ENCODE data around the gene ADCY3.
"Not testable (repeated sequence)": the region's sequence is repeated elsewhere in the genome, so short reads cannot be mapped to it uniquely, and the experiment has no call there.

ADCY3 gene

DNA sequence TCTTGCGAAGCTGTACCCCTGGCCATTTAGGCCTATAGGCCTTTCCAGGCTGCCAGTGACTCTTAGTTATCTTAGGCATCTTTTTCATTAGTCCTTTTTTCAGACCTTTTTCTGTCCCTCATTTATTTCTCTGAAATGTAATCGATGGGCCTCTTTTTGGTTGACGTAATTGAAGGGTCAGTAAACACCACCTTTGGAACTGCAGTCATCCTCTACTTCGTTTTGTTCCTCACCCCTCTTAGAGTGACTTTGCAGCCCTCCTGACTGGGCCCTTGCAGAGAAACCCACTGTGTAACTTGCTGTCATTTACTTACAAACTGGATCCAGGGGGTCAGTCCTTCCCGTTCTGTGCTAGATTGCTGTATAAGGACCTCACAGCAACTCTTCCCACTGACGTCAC is 103.6 kb downstream of the ADCY3 start:
- Histone ChIP-seq H3K4me3 (ENCODE audit: low read depth, low read length) (no peak overlapping the region), H3K27me3 (ENCODE audit: insufficient read depth, low read depth, severe bottlenecking) (no peaks in the 10 kb centered on the region), H3K9me3 (ENCODE audit: severe bottlenecking) (no peaks in the 10 kb centered on the region), H3K27ac (no peak overlapping the region), H3K36me3 (peaks cover 85% of the 10 kb centered on the region)
- TF ChIP-seq, protein P1, sequence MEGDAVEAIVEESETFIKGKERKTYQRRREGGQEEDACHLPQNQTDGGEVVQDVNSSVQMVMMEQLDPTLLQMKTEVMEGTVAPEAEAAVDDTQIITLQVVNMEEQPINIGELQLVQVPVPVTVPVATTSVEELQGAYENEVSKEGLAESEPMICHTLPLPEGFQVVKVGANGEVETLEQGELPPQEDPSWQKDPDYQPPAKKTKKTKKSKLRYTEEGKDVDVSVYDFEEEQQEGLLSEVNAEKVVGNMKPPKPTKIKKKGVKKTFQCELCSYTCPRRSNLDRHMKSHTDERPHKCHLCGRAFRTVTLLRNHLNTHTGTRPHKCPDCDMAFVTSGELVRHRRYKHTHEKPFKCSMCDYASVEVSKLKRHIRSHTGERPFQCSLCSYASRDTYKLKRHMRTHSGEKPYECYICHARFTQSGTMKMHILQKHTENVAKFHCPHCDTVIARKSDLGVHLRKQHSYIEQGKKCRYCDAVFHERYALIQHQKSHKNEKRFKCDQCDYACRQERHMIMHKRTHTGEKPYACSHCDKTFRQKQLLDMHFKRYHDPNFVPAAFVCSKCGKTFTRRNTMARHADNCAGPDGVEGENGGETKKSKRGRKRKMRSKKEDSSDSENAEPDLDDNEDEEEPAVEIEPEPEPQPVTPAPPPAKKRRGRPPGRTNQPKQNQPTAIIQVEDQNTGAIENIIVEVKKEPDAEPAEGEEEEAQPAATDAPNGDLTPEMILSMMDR (IDR thresholded peaks at IDR 0.05; ENCODE audit: low read depth, low read length), result no peak
- no peak for DNase-seq

DNA sequence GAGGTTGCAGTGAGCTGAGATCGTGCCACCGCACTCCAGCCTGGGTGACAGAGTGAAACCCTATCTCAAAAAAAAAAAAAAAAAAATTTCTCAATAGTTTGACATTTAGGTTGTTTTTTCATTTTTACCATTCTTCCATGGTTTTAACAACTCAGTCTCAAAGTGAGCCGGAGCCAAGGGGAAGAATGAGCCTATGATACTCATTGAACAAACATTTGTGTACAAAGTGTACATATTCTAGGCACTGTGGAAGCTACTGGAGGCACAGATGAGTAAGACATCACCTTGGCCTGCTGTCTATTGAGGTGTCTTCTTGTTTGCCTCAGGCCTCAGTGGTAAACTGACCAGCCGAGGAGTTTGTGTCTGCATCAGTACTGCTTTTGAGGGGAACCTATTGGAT is 104.9 kb downstream of the ADCY3 start:
- Histone ChIP-seq H3K4me3 (ENCODE audit: low read depth, low read length) (no peak overlapping the region), H3K9me3 (ENCODE audit: severe bottlenecking) (no peaks in the 10 kb centered on the region), H3K27ac (no peak overlapping the region), H3K27me3 (ENCODE audit: insufficient read depth, low read depth, severe bottlenecking) (no peaks in the 10 kb centered on the region), H3K36me3 (peaks cover 75% of the 10 kb centered on the region)
- TF ChIP-seq, protein P1 (IDR thresholded peaks at IDR 0.05; ENCODE audit: low read depth, low read length), result no peak
- no peak for DNase-seq

DNA sequence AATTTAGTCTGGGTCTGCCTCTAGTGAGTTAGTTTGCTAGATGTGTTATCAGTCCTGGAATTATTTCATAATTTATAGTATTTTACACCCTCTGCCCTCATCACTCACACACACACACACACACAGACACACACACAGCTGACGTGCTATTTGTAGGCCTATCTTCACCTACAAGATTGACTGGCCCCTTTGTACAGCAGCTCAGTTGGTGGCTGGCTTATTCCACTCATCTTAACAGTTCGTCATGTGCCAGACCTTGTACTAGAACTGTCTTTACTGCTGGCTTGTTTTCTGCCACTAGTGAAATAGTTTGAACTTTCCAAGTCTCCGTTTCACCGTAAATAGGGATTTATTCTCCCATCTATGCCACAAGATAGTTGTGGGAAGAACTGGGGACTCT is 105.5 kb downstream of the ADCY3 start:
- Histone ChIP-seq H3K4me3 (ENCODE audit: low read depth, low read length) (no peak overlapping the region), H3K9me3 (ENCODE audit: severe bottlenecking) (no peaks in the 10 kb centered on the region), H3K27ac (no peak overlapping the region), H3K36me3 (peaks cover 70% of the 10 kb centered on the region), H3K27me3 (ENCODE audit: insufficient read depth, low read depth, severe bottlenecking) (no peaks in the 10 kb centered on the region)
- no peak for DNase-seq
- TF ChIP-seq, protein P1 (IDR thresholded peaks at IDR 0.05; ENCODE audit: low read depth, low read length), result no peak

DNA sequence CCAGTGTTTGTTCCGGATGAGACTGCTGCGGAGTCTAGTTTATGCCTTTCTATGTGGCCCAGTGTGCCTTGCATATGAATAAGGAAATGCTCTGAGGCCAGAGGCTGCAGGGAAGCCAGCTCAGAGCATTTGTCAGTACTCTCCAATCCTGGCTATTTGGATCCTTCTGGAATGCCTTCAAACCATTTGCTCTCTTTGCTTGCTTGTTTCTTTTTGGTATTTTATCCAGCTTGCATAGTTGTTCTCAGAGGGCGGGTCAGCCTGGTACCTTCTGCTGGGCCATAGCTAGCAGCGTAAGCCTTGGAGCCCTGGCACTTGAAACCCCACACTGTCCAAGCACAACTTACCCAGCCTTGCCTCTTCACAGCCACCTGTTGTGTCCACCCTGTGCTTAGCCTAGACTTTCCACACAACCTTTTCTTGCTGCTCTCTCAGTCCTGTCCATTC is 106.3 kb downstream of the ADCY3 start:
- no peak overlapping the region for H3K27ac ChIP-seq
- no peak for DNase-seq
- H3K9me3 ChIP-seq (ENCODE audit: severe bottlenecking), result no peaks in the 10 kb centered on the region
- H3K4me3 ChIP-seq (ENCODE audit: low read depth, low read length), result no peak overlapping the region
- H3K36me3 ChIP-seq, result peaks cover 62% of the 10 kb centered on the region
- H3K27me3 ChIP-seq (ENCODE audit: insufficient read depth, low read depth, severe bottlenecking), result no peaks in the 10 kb centered on the region
- TF ChIP-seq, protein P1 (IDR thresholded peaks at IDR 0.05; ENCODE audit: low read depth, low read length), result no peak

DNA sequence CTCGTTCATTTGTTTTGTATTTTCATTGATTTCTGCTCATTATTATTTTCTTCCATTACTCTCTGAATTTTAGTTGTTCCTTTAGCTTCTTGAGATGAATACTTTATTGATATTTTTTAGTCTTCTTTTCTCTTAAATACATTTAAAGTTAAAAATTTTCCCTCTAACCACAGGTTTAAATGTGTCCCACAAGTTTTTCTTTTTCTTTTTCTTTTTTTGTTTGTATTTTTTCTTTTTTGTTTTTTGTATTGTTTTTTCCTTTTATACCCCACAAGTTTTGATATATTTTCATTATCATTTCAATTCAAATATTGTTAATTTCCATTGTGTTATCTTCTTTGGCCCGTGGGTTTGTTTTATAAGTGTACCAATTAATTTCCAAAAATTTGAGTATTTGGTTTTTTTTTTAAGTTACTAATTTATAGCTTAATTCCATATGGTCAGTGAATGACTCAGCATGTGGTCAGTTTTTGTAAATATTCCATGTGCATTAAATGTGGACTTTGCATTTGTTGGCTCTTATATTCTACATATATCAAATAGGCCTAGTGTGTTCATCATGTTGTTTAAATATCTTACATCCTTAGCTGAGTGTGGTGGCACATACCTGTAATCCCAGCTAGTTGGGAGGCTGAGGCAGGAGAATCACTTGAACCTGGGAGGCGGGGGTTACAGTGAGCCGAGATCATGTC is 110.6 kb downstream of the ADCY3 start:
- DNase-seq, result no peak
- no peaks in the 10 kb centered on the region for H3K27me3 ChIP-seq (ENCODE audit: insufficient read depth, low read depth, severe bottlenecking)
- H3K27ac ChIP-seq, result no peak overlapping the region
- H3K4me3 ChIP-seq (ENCODE audit: low read depth, low read length), result no peak overlapping the region
- peaks cover 54% of the 10 kb centered on the region for H3K36me3 ChIP-seq
- TF ChIP-seq, protein P1 (IDR thresholded peaks at IDR 0.05; ENCODE audit: low read depth, low read length), result no peak
- H3K9me3 ChIP-seq (ENCODE audit: severe bottlenecking), result peaks cover 6% of the 10 kb centered on the region

DNA sequence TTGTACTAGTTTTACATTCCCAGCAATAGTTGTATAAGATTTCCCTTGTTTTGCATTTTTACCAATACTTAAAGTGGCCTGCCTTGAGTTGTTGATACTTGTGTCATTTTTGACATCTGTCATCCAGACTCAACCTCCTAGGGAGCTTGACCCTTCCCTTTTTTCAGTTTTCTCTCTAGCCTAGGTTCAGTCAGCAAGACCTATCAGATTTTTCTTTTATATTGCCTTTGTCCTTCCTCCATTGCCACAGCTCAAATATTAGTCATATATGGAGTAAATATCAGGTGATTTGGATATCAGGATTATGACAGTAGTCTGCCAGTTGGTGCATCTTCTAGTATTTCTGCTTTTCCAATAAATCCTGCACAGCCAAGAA is 113.4 kb downstream of the ADCY3 start:
- Histone ChIP-seq H3K4me3 (ENCODE audit: low read depth, low read length) (no peak overlapping the region), H3K27me3 (ENCODE audit: insufficient read depth, low read depth, severe bottlenecking) (no peaks in the 10 kb centered on the region), H3K9me3 (ENCODE audit: severe bottlenecking) (peaks cover 6% of the 10 kb centered on the region), H3K36me3 (peaks cover 40% of the 10 kb centered on the region), H3K27ac (no peak overlapping the region)
- DNase-seq, result no peak
- TF ChIP-seq, protein P1 (IDR thresholded peaks at IDR 0.05; ENCODE audit: low read depth, low read length), result no peak

DNA sequence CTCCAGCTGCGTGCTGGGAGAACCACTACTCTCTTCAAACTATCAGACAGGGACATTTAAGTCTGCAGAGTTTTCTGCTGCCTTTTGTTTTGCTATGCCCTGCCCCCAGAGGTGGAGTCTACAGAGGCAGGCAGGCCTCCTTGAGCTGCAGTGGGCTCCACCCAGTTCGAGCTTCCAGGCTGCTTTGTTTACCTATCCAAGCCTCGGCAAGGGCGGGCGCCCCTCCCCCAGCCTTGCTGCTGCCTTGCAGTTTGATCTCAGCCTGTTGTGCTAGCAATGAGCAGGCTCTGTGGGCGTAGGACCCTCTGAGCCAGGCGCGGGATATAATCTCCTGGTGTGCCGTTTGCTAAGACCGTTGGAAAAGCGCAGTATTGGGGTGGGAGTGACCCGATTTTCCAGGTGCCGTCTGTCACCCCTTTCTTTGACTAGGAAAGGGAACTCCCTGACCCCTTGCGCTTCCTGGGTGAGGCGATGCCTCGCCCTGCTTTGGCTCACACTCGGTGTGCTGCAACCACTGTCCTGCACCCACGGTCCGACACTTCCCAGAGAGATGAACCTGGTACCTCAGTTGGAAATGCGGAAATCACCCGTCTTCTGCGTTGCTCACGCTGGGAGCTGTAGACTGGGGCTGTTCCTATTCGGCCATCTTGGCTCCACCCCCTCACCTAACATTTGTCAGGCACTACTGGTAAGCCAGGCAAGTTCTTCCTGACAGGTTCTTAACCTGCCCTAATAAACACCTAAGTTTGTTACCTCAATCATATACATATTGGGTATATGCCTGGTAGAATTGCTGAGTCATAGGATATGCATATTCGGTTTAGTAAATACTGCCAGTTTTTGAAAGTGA is 114.0 kb downstream of the ADCY3 start:
- not testable (repeated sequence) for H3K9me3 ChIP-seq (ENCODE audit: severe bottlenecking); H3K4me3 ChIP-seq (ENCODE audit: low read depth, low read length); H3K27ac ChIP-seq; DNase-seq; H3K27me3 ChIP-seq (ENCODE audit: insufficient read depth, low read depth, severe bottlenecking)
- peaks cover 46% of the 10 kb centered on the region for H3K36me3 ChIP-seq

DNA sequence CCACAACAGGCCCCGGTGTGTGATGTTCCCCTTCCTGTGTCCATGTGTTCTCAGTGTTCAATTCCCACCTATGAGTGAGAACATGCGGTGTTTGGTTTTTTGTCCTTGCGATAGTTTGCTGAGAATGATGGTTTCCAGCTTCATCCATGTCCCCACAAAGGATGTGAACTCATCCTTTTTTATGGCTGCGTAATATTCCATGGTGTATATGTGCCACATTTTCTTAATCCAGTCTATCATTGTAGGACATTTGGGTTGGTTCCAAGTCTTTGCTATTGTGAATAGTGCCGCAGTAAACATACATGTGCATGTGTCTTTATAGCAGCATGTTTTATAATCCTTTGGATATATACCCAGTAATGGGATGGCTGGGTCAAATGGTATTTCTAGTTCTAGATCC is 119.5 kb downstream of the ADCY3 start:
- H3K4me3 ChIP-seq (ENCODE audit: low read depth, low read length); H3K9me3 ChIP-seq (ENCODE audit: severe bottlenecking); H3K27ac ChIP-seq; DNase-seq; H3K27me3 ChIP-seq (ENCODE audit: insufficient read depth, low read depth, severe bottlenecking): not testable (repeated sequence)
- peaks cover 66% of the 10 kb centered on the region for H3K36me3 ChIP-seq
